Measurements from ENCODE around the gene PPP2R1B.
"Not testable (repeated sequence)": the region's sequence is repeated elsewhere in the genome, so short reads cannot be mapped to it uniquely, and the experiment has no call there.

The PPP2R1B gene

GRCh38 chr11:111782109-111782741, 16.0 kb upstream of the PPP2R1B start:
- no peak for DNase-seq

DNA sequence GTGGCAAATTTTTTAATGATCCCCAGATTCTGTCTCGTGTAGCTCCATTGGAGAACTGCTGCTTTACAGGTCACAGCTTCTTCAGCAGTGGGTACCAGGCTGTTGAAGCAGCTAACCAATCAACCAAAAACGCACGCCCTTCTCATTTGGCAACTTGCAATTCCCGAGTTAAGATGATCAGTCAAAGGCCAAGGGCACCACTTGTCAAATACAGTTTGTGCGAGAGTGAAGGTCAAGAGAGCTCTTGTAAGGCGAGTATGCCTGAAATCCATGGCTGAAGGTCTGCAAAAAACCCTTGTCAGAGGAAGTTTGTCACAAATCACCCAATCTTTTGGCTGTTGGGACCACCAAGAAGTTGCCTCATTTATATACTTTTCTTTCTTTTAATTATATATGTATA, 12.9 kb upstream of the PPP2R1B start:
- DNase-seq, result no peak

- no peak for DNase-seq
Observed at GRCh38 chr11:111778047-111778558, 11.9 kb upstream of the PPP2R1B start.

DNA sequence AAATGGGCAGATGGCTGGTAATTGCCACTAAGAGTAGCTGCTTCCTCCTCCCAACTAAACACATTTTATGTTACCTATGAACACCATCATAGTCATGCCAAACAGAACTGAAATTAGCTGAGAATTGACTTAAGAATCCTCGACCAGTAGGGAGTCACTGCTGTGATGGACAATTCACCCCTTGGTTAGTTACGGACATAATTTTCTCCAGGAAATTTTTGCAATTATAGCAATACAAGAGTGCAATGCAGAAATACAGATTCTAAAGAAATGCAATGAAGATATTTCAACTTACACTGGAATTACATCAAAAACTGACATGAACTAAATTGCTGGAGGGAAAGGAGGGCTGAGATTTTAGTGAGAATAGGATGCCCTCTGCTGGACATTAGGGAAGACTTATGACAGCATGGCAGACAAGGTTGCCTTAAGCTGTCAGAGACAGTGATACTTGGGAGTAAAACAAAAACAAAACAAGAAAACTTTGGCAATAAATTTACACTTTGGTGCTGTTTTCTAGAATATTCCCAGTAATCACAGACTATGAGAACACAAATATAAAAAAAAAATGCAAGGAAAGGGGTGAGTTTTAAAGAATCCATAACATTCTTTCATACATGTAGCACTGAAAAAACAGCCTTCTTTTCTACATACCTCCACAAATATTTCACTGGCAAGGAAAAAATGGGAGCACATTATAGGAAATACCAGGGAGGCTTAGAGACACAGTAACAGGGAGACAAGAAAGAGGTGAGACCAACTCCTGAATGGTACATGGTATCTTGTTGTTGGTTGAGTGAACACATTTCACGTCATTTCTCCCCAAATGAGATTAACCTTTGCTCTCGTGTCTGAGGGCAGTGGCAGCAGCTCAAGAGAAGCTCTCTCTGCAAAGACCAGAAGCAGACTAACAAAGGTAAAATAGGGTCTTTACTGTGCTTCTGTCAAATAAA, 11.2 kb upstream of the PPP2R1B start:
- DNase-seq, result no peak

GRCh38 chr11:111776398-111777093, 10.4 kb upstream of the PPP2R1B start:
- DNase-seq, result no peak

- DNase-seq, result no peak
Observed at GRCh38 chr11:111774955-111775710, 8.9 kb upstream of the PPP2R1B start.

DNA sequence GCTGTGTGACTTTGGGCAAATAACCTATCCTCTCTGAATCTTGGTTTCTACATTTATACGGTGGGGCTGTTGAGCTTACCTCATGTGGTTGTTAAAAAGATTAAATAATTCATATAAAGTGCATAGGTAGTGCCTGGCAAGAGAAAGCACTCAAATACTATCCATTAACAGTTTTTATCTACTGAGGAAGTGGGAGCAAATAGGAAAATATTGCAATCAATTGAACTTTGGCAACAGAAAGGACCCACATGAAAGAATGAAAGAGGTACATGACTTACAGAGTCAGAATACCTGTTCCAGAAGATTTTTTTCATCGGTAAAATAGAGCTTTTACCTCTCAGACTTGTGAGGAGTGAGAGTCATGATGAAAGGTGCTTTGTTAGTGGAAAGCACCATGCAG, 6.3 kb upstream of the PPP2R1B start:
- DNase-seq, result no peak

DNA sequence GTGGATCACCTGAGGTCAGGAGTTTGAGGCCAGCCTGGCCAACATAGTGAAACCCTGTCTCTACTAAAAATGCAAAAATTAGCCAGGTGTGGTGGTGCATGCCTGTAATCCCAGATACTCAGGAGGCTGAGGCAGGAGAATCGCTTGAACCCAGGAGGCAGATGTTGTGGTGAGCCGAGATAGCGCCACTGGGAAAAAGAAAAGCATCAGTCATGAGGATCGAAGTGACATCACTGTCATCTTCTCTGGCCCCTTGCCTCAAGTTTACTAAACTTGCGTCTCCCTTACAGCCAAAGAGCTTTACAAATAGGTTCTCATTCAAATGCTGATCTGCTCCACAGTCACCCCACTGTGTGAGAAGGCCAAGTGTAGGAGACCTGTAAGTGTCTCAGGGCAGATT, 5.0 kb upstream of the PPP2R1B start:
- not testable (repeated sequence) for DNase-seq

- no peak for DNase-seq
Observed at GRCh38 chr11:111770581-111771134, 4.5 kb upstream of the PPP2R1B start.

DNA sequence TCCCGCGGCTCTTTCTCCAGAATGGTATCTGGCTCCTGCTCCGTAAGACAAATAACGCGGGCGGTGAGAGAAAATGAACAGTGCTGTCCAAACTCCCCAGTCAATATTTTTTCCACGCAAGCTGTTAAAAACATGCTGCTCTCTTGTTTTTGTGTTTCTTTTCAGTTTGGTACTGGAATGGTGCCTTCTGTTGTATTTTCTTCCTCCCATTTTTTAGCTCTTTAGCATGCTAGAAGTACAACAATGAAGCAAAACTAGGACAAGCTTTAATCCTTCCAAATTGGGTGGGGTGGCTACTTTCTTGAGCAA, 599 bp upstream of the PPP2R1B start:
- DNase-seq, result no peak

GRCh38 chr11:111765320-111765983, 737 bp downstream of the PPP2R1B start:
- DNase-seq, result no peak

- no peak for DNase-seq
Observed at GRCh38 chr11:111764621-111765020, 1.6 kb downstream of the PPP2R1B start.

- DNase-seq, result no peak
Observed at GRCh38 chr11:111762981-111763643, 3.1 kb downstream of the PPP2R1B start.

- no peak for DNase-seq
Observed at GRCh38 chr11:111762526-111762925, 3.7 kb downstream of the PPP2R1B start.

GRCh38 chr11:111761036-111761435, 5.2 kb downstream of the PPP2R1B start:
- no peak for DNase-seq

DNA sequence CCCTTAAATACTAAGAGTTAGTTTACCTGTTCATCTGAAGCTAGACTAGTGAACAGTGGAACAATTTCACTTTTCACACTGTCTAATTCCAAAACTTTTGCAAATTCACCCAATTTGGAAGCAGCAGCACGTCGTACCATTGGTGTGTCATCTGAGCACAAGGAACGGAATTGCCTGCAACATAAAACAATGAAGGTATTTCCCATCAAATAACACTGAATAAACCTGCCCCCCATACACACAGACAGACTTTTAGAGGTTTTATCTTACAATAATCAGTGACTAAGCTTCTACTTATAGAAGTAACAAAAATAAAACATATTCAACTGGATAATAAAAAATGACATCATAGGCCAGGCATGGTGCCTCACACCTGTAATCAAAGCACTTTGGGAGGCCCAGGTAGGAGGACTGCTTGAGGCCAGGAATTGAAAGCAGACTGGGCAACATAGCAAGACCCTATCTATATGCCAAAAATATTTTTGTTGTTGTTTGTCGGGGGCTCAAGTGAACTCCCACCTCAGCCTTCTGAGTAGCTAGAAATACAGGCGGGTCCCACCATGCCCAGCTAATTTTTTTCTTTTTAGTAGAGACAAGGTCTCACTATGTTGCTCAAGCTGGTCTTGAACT, 6.3 kb downstream of the PPP2R1B start:
- DNase-seq, result no peak

GRCh38 chr11:111759376-111759775, 6.8 kb downstream of the PPP2R1B start:
- no peak for DNase-seq

DNA sequence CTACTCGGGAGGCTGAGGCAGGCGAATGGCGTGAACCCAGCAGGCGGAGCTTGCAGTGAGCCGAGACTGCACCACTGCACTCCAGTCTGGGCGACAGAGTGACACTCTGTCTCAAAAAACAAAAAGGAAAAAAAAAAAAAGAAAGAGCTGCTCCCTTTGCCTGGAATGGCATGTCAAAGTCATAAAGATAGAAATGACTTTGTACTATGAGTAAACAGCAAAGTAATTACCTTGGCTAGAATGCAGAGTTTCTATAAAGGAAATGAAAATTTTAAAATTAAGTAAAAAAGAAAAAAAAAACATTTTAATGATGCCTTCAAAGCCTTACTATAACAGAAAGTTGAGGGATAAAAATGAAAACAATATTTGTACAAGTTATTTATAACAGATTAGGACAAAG, 10.1 kb downstream of the PPP2R1B start:
- DNase-seq, result no peak

GRCh38 chr11:111749646-111750045, 16.5 kb downstream of the PPP2R1B start:
- DNase-seq, result no peak

GRCh38 chr11:111748035-111748804, 18.0 kb downstream of the PPP2R1B start:
- no peak for DNase-seq

Data from activated effector memory CD4-positive, alpha-beta T cell treated with anti-CD3 and anti-CD28 coated beads, Interleukin-2, amount 50 U/mL, for 16 hours (primary cell).